NCI-H510A treated with DMSO at 0.1 percent for 48 hours (cell line): ENCODE results near the gene CCDC170.

Source experiments
- DNase-seq: peaks from one replicate; lab custom pipeline; 2025; lab: John Stamatoyannopoulos, UW

Gene CCDC170

DNA sequence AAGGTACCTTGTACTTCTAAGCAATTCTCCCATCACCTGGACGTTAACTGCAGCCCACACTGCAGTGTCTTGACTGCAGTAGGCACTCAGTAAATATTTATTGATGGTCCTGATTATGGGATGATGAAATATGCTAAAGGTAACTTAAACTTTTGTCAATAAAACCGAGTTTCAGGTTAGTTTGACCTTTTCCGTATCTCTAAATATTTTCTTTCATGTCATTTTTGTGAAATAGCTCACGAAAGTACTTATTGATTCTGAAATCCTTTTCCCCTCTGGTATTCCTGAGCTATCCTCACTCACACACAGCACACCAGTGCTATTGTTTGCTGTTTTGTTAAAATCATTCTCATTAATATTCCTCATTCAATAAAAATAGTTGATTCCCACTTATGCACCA is 164.3 kb downstream of the CCDC170 start:
- DNase-seq, result no peak

DNA sequence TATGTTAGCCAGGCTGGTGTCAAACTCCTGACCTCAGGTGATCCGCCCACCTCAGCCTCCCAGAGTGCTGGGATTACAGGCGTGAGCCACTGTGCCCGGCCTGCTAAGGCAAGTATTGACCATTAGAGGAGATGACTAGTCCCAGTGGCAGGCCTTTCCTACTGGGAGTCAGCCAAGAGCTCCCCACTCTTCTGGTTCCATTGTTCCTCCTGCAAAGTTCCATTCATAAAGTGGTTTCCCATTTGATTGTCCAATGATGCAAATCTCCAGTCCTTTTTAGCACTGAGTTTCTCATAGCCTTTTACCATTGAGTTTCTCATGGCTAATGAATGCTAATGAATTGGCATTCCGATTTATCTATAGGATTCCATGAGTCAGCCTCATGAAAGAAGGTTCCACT is 165.4 kb downstream of the CCDC170 start:
- DNase-seq, result no peak

DNA sequence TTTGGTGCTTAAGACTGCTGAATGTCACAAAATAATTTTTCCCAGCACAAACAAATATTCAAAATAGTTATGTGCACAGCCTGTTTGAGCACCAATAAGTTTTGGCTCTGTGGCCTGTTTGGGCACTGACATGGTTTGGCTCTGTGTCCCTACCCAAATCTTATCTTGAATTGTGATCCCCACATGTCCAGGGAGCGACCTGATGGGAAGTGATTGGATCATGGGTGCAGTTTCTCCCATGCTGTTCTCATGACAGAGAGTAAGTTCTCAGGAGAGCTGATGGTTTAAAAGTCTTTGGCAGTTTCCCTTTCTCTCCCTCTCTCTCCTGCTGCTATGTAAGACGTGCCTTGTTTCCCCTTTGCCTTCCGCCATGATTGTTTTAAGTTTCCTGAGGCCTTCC is 167.7 kb downstream of the CCDC170 start:
- DNase-seq, result no peak

DNA sequence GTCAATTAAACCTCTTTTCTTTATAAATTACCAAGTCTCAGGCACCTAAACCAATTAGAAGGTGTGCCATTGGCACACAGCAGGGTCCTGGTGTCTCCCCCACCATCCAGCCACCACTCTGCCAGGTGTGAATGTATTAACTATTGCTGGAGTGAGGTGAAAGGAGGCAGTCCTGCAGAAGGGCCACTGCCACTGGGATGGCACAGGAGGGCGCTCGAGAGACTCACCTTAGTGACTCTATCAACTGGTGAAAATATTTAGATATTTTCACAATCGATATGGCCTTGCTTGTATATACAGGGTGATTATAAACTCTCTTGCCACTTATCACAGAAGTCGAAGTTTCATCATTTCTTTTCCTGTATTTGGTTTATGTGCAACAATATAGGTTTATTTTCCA is 168.1 kb downstream of the CCDC170 start:
- DNase-seq, result no peak

DNA sequence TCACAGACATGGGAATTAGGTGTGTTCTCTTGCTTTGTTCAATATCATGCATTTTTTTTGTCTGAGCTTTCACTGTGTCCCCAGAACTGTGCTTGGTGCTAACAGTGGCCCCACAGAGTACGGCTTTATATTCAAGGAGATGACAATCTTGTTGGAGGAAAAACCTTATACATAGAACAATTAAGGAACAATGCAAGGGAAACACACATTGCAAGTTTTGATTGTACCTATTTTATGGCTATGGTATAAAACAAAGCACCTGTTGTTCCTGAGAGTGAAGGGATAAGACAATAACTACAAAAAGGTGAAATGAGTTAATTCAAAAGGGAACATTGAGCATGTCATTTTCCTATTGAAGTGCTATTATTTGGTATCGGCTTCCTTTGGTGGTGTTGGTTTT is 169.7 kb downstream of the CCDC170 start:
- no peak for DNase-seq

DNA sequence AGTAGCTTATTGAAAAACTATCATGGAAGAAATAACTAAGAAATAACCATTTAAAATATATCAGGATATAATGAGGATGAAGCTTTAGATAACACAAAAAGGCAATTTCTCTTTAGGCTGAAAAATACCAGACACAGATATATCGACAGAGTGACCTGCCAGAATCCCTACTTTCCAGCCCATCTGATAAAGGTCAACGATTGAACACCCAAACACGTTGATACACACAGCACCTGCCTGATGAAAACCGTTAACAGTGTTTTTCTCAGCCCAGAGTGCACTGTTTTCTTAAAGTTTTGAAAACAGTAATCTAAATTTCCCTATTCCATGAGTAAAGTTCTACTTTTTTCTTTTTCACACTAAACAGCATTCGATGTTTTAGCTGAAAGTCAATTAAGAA is 170.6 kb downstream of the CCDC170 start:
- DNase-seq, result no peak

DNA sequence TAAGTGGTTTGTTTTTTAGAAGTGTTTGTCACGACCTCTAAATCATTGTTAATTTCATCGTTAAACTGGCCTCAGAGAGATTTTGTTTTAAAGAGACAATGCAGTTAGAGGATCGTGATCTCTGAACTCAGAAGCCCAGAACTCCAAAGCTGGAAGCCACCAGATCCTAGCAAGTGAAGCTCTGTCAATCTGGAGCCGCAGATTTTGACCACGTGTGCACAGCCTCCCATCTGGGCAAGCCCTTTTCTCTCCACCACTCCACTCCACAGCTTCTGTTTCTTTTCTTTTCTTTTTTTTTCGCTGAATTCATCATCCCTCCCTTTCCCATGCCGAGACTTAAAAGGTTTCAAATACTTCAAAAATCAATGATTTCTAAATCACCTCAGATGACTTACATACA is 171.5 kb downstream of the CCDC170 start:
- DNase-seq, result no peak

DNA sequence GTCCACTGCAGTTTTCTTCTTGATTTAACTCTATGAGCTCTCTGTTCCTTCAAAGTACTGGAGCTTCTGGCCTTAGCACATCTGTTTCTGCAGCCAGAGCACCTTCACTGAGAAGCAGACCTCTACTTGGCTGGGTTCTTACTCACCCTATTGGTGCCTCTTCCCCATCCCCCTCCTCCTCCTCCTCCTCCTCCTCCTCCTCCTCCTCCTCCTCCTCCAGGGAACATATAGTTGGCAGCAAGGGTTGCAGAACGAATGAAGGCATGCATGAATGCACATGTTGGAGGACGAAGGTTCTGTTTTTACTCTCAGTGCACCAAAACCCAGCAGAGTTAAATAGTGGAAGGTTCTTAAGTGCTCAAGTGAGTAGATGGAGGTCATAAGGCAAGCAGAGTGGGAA is 172.7 kb downstream of the CCDC170 start:
- no peak for DNase-seq

DNA sequence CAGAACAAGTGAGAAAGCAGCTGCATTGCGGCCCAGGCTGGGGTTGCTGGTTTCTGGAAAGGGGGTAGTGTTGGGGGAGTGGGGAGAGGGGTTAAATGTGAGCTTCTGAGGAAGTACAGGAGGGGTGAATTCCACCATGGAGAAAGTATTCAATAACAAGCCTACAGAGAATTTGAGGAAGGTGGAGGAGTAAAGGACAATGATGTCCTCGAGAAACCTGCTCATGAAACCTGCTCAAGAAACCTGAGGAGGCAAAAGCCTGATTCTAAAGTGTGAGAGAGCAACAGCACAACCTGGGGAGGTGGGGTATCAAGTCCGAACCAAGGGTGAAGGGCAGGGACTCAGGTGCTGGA is 175.4 kb downstream of the CCDC170 start:
- DNase-seq, result no peak

DNA sequence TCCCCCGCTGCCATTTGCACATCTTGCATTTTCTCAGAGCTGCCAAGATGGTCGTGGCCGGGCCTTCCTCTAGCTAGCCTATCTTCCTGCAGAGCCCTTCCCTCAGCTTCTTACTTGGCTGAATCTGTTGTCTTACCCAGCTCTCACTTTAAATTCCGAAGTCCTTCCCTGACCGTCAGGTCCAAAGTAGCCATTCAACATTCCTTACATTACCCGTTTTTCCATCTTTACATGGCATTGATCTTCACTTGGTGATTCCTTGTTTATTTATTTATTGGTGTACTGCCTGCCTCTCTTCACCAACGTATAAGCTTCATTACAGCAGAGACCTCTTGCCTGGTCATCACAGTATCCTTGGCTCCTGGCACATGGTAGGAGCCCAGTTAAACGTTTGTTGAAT is 176.3 kb downstream of the CCDC170 start:
- no peak for DNase-seq
